HG03342 (cell line): ENCODE measurements around the gene CUL1.

Experiments
- ATAC-seq: cut with Tn5 transposase; IDR thresholded peaks from one replicate; pipeline ENCODE4 v1.9.1; 2021; ENCODE audit warnings: mild to moderate bottlenecking, moderate library complexity; ENCODE audit not compliant: unreplicated experiment

Gene CUL1

GRCh38 chr7:148838905-148839304, 140.2 kb downstream of the CUL1 start:
- ATAC-seq, result no peak

GRCh38 chr7:148847815-148848734, 149.4 kb downstream of the CUL1 start:
- ATAC-seq, result no peak

- ATAC-seq, result no peak
Measured at GRCh38 chr7:148849393-148850098, 150.8 kb downstream of the CUL1 start.

GRCh38 chr7:148850564-148850963, 151.9 kb downstream of the CUL1 start:
- ATAC-seq, result no peak
